K562 (cell line): ENCODE measurements around the gene CCNL2. TPM values are rescaled to one million over a fixed set of nuclear protein-coding genes. Genes with fewer than 3 reads are reported as not detected.

Experiments
- ATF7 ChIP-seq: fragments of 450-650 bp; IDR thresholded peaks from 2 replicates; pipeline ENCODE4 v1.7.1; 2014; ENCODE audit warnings: mild to moderate bottlenecking, moderate library complexity
- CLOCK ChIP-seq: fragments of 250-450 bp; sonication (Bioruptor Pico); IDR thresholded peaks from 2 replicates; pipeline ENCODE4 v1.4.0; 2020; ENCODE audit warnings: mild to moderate bottlenecking, moderate library complexity, borderline replicate concordance
- E2F6 ChIP-seq, 2 experiments: IDR thresholded peaks; 2 replicates each; pipeline ENCODE4 v1.6.1; 2011; ENCODE audit warnings: borderline replicate concordance in 1 of 2, control low read depth in 1 of 2, low read depth in 1 of 2, low read length in 1 of 2, mild to moderate bottlenecking in 1 of 2, mixed read lengths in 1 of 2, moderate library complexity in 1 of 2; ENCODE audit not compliant: insufficient read depth in 1 of 2, insufficient read length in 1 of 2, poor library complexity in 1 of 2, severe bottlenecking in 1 of 2; ENCODE audit errors: extremely low read depth in 1 of 2
- ETV5 ChIP-seq: sonication (generic); formaldehyde crosslinking; IDR thresholded peaks from 2 replicates; pipeline ENCODE4 v1.4.0; 2020; ENCODE audit warnings: low read depth, mild to moderate bottlenecking, missing genetic modification reagents
- GMEB1 ChIP-seq: fragments of 250-450 bp; sonication (Bioruptor Pico); IDR thresholded peaks from 2 replicates; pipeline ENCODE4 v1.4.0; 2020; ENCODE audit warnings: mild to moderate bottlenecking
- GTF2E2 ChIP-seq: fragments of 200-800 bp; sonication (Bioruptor generic); IDR thresholded peaks from 2 replicates; pipeline ENCODE4 v1.6.1; 2016; ENCODE audit warnings: missing genetic modification characterization, missing compliant biosample characterization
- HMG20A ChIP-seq: fragments of 450-650 bp; formaldehyde crosslinking; conservative IDR thresholded peaks from 2 replicates; pipeline ENCODE4 v1.4.0; 2020; ENCODE audit warnings: mild to moderate bottlenecking, mixed read lengths
- HOMEZ ChIP-seq: fragments of 250-450 bp; sonication (Bioruptor Pico); IDR thresholded peaks from 2 replicates; pipeline ENCODE4 v1.4.0; 2020; ENCODE audit warnings: mild to moderate bottlenecking, moderate library complexity
- NEUROD1 ChIP-seq: fragments of 150-350 bp; IDR thresholded peaks from 2 replicates; pipeline ENCODE4 v1.6.1; 2014; ENCODE audit warnings: borderline replicate concordance, low read length, low read depth; ENCODE audit not compliant: partially characterized antibody
- POLR3G ChIP-seq: IDR thresholded peaks from 2 replicates; pipeline ENCODE4 v1.6.1; 2011; ENCODE audit not compliant: insufficient read length, insufficient replicate concordance; ENCODE audit errors: extremely low read depth
- RBM15 ChIP-seq: fragments of 200-400 bp; formaldehyde crosslinking; IDR thresholded peaks from 2 replicates; pipeline ENCODE4 v1.6.1; 2018; ENCODE audit warnings: mild to moderate bottlenecking, low read length, moderate library complexity; ENCODE audit not compliant: insufficient read depth
- SMAD2 ChIP-seq: fragments of 150-350 bp; IDR thresholded peaks from 2 replicates; pipeline ENCODE4 v1.6.1; 2014; ENCODE audit warnings: low read depth, mild to moderate bottlenecking, low read length
- SRSF7 ChIP-seq: fragments of 200-400 bp; formaldehyde crosslinking; optimal IDR thresholded peaks from 2 replicates; pipeline ENCODE3; 2017; ENCODE audit warnings: mild to moderate bottlenecking, low read depth, low read length
- STAT5A ChIP-seq: IDR thresholded peaks from 2 replicates; pipeline ENCODE4 v1.6.1; 2012; ENCODE audit warnings: low read length, inconsistent platforms, borderline replicate concordance
- TEAD1 ChIP-seq, 2 experiments: fragments of 450-650 bp in 1 of 2; sonication (generic) in 1 of 2; formaldehyde crosslinking; IDR thresholded peaks; 2 replicates each; pipeline versions ENCODE4 v1.4.0 to v1.8.0; 2020 to 2022; ENCODE audit warnings: mild to moderate bottlenecking in 2 of 2, missing genetic modification reagents in 1 of 2
- ZC3H4 ChIP-seq: sonication (generic); formaldehyde crosslinking; IDR thresholded peaks from 2 replicates; pipeline ENCODE4 v1.9.0; 2021; ENCODE audit warnings: missing genetic modification reagents, borderline replicate concordance
- ZFP1 ChIP-seq: fragments of 450-650 bp; formaldehyde crosslinking; IDR thresholded peaks from 2 replicates; pipeline ENCODE4 v1.4.0; 2020; ENCODE audit warnings: mild to moderate bottlenecking, mixed read lengths
- ZNF766 ChIP-seq: fragments of 200-800 bp; sonication (Bioruptor generic); conservative IDR thresholded peaks from 2 replicates; pipeline ENCODE4 v1.6.1; 2016; ENCODE audit warnings: missing genetic modification characterization, missing compliant biosample characterization
- ZSCAN32 ChIP-seq: fragments of 450-650 bp; formaldehyde crosslinking; IDR thresholded peaks from 2 replicates; pipeline ENCODE4 v1.4.0; 2020; ENCODE audit warnings: mild to moderate bottlenecking, moderate library complexity
- polyA plus RNA-seq, 8 experiments: library from polyadenylated mRNA; depleted of rRNA in 4 of 8; stranded (reverse) in 5 of 8; unstranded in 3 of 8; fragments of >200 nt; fragmentation: Nextera tagmentation in 2 of 8; fragmentation: Illumina TruSeq in 1 of 8; extraction: Ambion mirVana in 2 of 8; extraction: Trizol in 1 of 8; gene quantifications; 2 replicates each; pipeline versions ENCODE4 v1.2.1 to v1.2.3, GENCODE V29; 2011 to 2014; ENCODE audit warnings: inconsistent platforms in 1 of 8, missing spikeins in 1 of 8
- total RNA-seq, 7 experiments: library from RNA; depleted of rRNA in 6 of 7; stranded (reverse); fragments of >200 nt in 6 of 7; fragmentation: Illumina TruSeq in 2 of 7; extraction: Trizol in 2 of 7; gene quantifications; 2 replicates each; pipeline versions ENCODE4 v1.2.1 to v1.2.3, GENCODE V29; 2011 to 2021; ENCODE audit warnings: low replicate concordance in 1 of 7

CCNL2 gene
- total and polyA plus RNA-seq, 9 of the 15 experiments (the other 6 are each of a cell fraction or from before 2014, with no cell fraction given): 2.8 to 287 (median 94.5) TPM

- TF ChIP-seq HOMEZ (CRISPR knock-in tag) (no peak), RBM15 (no peak), ATF7 (peak; percentile 45; the same call in 1 of the 2 replicates), SMAD2 (no peak), E2F6 (IDR thresholded peaks at IDR 0.05; ENCODE audit: borderline replicate concordance in 1 of 2, extremely low read depth in 1 of 2, insufficient read depth in 1 of 2, insufficient read length in 1 of 2, low read depth in 1 of 2, low read length in 1 of 2, poor library complexity in 1 of 2, severe bottlenecking in 1 of 2) (peak; percentile 17 to 38), STAT5A (no peak), GMEB1 (CRISPR knock-in tag) (peak; percentile 85), ZFP1 (CRISPR knock-in tag) (no peak), HMG20A (no peak), ZNF766 (CRISPR knock-in tag) (peak; percentile 63; the same call in 1 of the 2 replicates), NEUROD1 (no peak), SRSF7 (no peak), GTF2E2 (no peak), POLR3G (no peak), CLOCK (CRISPR knock-in tag) (no peak), ZSCAN32 (CRISPR knock-in tag) (no peak), TEAD1 (CRISPR knock-in tag; IDR thresholded peaks at IDR 0.05) (peak in 1 of 2 experiments; percentile 44; a peak in 1 of 4 replicates), ZC3H4 (CRISPR knock-in tag) (no peak), ETV5 (CRISPR knock-in tag) (peak; percentile 62; the same call in 1 of the 2 replicates)
These were observed 49.7 kb downstream of the CCNL2 start, which contains the start of gene DVL1 (continued) for GRCh38 chr1:1349256-1350012.
